CD4-positive, alpha-beta T cell treated with Interleukin-6 at 100 ng/mL for 8 hours (primary cell): ENCODE measurements around the gene FARS2.

Source experiments
- DNase-seq: peaks from one replicate; pipeline ENCODE4 v3.0.0-alpha.2; 2020; ENCODE audit warnings: mixed read lengths, low spot score

FARS2 gene

GRCh38 chr6:5260661-5261544 lies at the start of gene FARS2, which contains the start of gene LYRM4:
TSS of gene FARS2 (plus strand) at chr6:5261513.
TSS of gene LYRM4 (minus strand) at chr6:5260950. CDS start at chr6:5260733, 217 bp downstream.
- DNase-seq, result peak; percentile 84

DNA sequence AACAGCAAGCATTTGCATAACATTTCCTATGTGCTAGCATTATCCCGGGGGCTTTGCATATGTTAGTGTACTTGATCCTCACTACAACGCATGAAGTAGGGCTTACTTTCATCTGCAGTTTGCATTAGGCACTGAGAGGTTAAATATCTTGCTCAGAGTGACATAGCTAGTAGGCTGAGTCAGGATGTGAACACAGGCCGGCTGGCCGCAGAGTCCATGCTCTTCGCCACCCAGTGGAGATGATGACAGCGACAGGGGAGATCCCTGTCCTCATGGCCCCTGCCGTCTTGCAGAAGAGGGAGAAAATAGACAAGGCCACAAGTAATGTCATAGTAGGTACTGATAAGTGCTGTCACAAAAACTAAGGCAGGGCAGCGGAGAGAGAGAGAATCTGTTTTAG lies 47.5 kb upstream of the FARS2 start:
- no peak for DNase-seq

DNA sequence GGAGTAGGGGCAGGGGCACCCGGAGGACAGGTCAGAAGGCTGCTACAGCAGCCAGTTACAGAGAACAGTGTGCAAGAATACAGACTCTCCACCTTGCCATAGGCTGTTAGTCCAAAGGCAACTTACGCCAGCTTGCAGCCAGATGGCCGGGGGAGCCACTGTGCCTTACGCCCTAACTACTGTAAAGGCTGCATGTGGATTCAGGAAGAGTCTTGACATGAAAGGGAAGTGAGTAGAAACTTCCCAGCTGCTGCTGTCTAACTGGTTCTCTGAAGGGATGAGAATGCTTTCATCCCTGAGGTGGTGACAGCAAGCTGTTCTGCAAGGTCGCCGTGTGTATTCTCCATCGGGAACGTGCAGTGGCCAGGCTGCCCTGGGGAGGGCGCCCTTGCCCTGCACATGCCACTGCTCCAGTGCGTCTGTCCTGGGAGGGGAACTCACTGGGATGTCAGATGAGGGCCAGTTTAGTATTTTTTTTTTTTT lies 46.7 kb upstream of the FARS2 start:
- no peak for DNase-seq

GRCh38 chr6:5215159-5215558 lies 46.2 kb upstream of the FARS2 start:
- DNase-seq, result no peak

DNA sequence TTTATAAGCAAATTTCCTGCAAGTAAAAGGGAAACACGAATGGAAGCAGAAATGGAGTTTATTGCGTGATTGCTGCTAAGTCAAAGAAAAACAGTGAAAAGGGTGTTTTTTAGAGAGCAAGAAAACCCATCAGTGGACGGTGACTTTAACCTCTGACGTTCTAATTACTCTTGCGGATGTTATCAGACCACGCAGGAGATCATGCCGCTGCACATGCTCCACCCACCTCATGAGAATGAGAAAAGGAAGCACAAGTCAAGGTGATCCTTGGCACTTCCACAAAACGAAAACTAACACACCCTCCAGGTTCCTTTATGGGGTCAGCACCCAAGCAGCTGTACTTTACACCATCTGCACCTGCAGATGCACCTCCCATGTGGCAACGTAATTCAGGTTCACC lies 45.5 kb upstream of the FARS2 start:
- no peak for DNase-seq

DNA sequence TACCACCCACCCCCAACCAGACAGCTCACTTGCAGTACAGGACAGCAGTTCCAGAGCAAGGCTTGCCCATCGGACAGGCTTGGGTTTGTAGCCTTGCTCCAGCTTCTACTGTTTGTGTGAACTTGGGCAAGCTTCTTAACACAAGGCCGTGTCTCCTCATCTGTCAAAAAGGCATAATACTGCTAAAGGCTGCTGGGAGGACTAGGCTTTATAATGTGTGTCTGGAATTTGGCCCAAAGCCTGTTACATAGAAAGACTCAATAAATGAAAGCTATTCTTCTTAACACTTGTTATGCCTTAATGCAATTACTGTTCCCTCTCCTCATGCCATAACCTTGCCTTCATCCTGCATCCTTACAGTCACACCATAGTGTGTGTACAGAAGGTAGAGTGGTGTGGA lies 44.0 kb upstream of the FARS2 start:
- no peak for DNase-seq

GRCh38 chr6:5219011-5219691 lies 42.2 kb upstream of the FARS2 start:
- no peak for DNase-seq

- no peak for DNase-seq
These were observed 40.9 kb upstream of the FARS2 start for GRCh38 chr6:5220443-5220842.

DNA sequence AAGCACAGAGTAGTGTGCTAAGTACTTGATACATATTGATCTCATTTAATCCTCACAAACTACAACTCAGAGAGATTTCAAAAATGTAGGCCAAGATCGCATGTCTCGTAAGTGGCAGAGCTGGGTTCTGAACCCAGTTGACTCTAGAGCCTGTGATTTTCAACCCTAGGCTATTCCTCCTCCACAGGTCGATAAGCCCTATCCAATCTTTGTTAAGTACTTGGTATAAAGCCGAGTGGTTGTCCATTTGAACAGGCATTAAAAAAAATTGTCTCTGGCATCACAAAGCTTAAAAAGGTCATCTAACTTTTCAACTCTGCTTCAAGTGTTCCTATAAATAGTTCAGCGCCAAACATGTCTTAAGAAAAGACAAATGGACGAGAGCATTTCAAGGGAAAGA lies 38.0 kb upstream of the FARS2 start:
- no peak for DNase-seq

DNA sequence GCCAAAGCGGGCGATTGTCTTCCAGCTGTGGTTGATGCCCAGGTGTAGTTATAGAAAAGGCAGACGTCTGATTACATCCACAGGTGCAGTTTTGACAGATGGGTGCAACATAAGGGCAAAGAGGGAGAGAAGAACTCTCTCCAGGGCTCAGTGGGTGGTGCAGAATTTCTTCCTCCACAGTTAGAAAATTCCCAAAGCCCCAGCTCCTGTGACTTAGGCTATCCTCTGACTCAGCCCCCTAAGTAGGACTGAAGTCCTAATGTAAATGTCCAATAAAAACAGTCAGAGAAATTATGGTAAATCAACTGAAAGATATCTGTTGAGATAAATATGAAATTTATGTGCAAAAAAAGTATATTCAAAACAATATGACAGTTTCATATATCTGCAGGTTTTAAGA lies 32.0 kb upstream of the FARS2 start:
- DNase-seq, result no peak

DNA sequence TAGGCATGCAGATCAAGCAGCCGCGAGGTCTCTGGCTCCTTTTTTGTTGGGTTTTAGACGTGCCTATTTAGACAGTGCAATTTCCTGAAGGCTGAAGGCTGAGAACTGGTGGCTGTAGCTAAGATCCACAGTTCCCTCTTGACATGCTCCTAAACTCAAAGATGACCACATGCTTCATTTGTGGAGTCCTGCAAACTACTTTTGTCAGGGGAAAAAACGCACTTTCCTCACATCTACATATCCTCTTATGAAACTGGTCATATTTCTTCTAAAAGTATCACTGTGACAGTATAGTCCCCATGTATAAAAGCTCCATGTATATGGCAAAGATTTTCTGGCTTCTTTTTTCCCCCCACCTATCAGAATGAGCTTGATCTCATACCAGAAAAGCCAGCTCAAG lies 31.2 kb upstream of the FARS2 start:
- DNase-seq, result no peak

GRCh38 chr6:5231289-5231688 lies 30.0 kb upstream of the FARS2 start:
- DNase-seq, result no peak

DNA sequence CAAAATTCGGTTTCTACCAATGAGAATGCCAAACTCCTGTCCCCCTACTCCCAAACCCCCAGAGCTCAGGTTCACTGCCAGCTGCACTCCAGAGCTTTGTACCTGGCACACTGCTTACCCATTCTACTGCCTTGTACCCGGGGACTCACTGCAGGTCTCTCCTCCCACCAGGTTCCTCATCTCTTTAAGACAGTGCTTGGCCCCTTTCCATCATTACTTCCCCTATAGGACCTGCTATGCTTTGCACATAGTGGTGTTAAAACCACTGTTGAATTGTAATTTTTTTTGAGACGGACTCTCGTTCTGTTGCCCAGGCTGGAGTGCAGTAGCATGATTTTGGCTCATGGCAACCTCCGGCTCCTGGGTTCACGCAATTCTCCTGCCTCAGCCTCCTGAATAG lies 26.4 kb upstream of the FARS2 start:
- DNase-seq, result no peak

- DNase-seq, result no peak
These were observed 25.5 kb upstream of the FARS2 start for GRCh38 chr6:5235830-5236229.

DNA sequence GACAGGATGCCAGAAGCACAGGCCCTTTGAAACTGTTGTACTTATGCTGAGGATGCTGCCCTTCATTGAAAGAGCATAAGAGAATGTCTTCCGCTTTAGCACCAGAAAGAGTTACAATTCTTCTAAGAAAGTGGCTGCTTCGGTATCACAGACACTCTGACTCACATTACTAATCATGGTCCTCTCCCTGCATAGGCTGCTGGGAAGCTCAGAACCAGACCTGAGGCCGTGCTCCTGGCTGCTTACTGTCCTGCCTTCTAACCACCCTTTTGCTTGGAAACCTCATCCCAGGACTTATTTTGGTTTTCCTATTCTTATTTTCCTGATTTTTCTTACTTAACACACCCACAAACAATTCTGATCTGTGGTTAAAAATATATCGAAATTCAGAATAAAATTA lies 23.5 kb upstream of the FARS2 start:
- no peak for DNase-seq

DNA sequence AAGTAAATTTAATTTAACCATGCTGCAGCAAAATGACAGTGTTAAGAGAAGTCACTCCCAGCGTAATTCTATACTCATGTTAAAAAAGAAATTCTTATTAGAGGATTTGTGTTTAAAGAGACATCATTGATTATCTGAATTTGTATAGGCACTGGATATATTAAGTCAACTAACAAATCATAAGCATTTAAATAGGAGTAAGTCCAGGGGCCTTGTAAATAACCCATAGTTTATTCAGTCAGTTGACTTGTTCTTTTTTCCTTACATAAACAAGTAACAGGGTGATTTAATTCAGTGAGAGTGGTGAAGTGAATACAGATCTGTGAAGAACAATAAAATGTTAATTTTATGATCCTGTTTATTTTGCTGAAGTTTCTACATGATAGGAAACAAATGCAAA lies 23.0 kb upstream of the FARS2 start:
- DNase-seq, result no peak

DNA sequence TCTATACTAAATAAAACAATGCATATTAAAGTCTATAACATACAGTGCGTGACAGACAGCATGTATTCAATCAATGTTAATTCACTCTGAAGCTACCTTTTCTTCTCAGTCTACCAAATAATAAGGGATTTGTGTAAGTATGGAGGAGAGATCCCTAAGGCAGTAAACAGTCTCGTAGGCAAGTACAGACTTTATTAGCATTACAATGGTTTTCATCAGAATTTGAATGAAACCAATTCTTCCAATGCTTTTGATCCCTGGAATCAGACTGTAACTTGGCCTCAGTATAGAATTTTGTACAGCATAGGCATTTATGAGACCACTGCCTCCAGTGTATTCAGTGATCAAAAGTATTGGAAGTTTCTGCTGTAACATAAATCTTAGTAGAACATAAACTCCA lies 20.1 kb upstream of the FARS2 start:
- DNase-seq, result no peak

DNA sequence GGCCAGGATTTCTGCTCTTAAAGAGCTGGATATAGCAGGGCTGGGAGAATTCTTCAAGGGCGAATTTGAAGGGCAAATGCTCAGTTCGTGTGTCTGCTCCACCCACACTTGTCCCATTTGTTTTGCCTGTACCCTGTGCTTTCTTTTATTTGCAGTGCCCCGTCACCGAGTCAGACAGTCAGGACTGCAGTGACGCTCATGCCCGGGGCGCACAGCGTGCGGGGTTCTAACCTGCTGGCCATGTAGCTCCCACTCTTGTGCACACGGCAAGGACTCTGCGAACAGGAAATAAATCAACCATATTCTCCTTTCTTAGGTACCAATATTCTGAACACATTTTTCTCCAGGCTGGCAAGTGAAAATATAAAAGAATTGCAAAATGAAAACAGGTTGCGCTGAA lies 18.2 kb upstream of the FARS2 start:
- DNase-seq, result no peak

DNA sequence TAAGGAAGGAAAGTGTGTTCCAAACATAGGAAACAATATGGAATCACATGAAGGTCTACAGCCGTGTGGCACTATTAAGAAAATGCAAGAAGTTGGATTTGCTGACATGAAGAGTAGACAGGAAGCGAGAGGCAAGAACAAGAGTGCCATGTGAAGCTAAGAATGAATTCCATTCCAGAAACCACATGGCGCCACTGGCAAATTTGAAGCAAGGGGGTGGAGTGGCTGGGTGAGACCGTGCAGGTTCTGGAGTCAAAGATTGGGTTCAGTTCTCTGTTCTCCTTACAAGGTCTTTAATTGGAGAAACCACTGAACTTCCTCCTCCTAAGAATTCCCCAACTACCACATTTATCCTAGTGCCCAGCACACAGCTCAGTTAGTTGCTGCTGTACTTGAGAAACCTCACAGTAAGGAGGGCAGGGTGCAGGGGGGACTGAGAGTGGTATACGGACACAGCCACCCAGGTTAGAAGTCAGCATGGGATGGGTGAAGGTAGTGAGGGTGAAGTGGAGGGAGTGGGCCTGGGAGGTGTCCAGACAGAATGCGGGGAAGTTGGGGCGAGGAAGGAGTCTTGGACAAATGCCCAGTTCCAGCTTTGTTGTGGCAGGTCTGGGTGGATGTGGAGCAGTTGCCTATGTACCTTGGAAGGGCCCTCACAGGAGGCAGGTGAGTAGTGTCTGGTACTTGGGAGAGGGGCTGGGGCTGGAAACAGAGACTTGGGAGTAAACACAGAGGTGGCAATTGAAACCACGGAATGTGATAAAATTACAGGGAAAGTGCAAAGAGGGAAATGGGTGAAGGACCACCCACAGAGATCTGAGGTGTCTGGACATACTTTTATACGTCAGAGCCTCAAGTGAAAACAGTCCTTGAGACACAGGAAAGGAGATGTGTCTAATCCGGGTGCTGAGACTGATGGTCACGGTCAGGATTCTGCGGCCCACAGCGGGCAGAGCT lies 14.9 kb upstream of the FARS2 start:
- no peak for DNase-seq

GRCh38 chr6:5247201-5247600 lies 14.1 kb upstream of the FARS2 start:
- DNase-seq, result no peak

- DNase-seq, result no peak
These were observed 12.8 kb upstream of the FARS2 start for GRCh38 chr6:5248302-5249098.
